Peyer's patch (tissue), 4 donors: ENCODE measurements around the gene COL6A3. TPM values are rescaled to one million over a fixed set of nuclear protein-coding genes. Genes with fewer than 3 reads are reported as not detected.
A peak's percentile ranks its signal among the peaks of the same experiment; 100 is the strongest.

ENCODE experiments used
- DNase-seq, 3 donors: peaks; one replicate each; pipeline ENCODE4 v3.0.0-alpha.2; 2017 to 2019
- H3K27ac ChIP-seq, 4 donors: fragments of 200-600 bp; sonication (generic); one replicate each; pipeline ENCODE4 v1.5.1; 2016 to 2019
- H3K27me3 ChIP-seq, 2 donors: fragments of 200-600 bp; sonication (generic); one replicate each; pipeline ENCODE4 v1.5.1; 2019
- H3K36me3 ChIP-seq, 3 donors: fragments of 200-600 bp; sonication (generic); one replicate each; pipeline ENCODE4 v1.5.1; 2016 to 2019
- H3K4me1 ChIP-seq, 4 donors: fragments of 200-600 bp; sonication (generic); one replicate each; pipeline ENCODE4 v1.5.1; 2016 to 2019
- H3K4me3 ChIP-seq, 4 donors: fragments of 200-600 bp; sonication (generic); 1 replicate in 3 of 4; 2 replicates in 1 of 4; pipeline ENCODE4 v1.5.1; 2016 to 2019; ENCODE audit warnings: mild to moderate bottlenecking in 1 of 4
- H3K9me3 ChIP-seq, 4 donors: fragments of 200-600 bp; sonication (generic); one replicate each; pipeline ENCODE4 v1.5.1; 2016 to 2019; ENCODE audit warnings: mild to moderate bottlenecking in 1 of 4
- POLR2A ChIP-seq, 2 donors: fragments of 450-650 bp; IDR thresholded peaks; one replicate each; pipeline ENCODE4 v1.5.1; 2017; ENCODE audit warnings: antibody characterized with exemption in 2 of 2, mild to moderate bottlenecking in 2 of 2, moderate library complexity in 2 of 2
- total RNA-seq, 4 donors: library from RNA; depleted of rRNA; stranded (reverse); fragments of >200 nt; gene quantifications; one replicate each; pipeline ENCODE4 v1.1.0, GENCODE V29; 2016
- TF ChIP-seq, protein P1 (sequence below), 6 experiments: fragments of 450-650 bp in 4 of 6; fragments of 200-600 bp in 2 of 6; sonication (generic) in 1 of 6; IDR thresholded peaks; one replicate each; pipeline ENCODE4 v1.5.1; 2017 to 2019; ENCODE audit warnings: antibody characterized with exemption in 6 of 6, mild to moderate bottlenecking in 3 of 6, moderate library complexity in 1 of 6

COL6A3 gene
- total RNA-seq, 4 donors from 2014 or later: 51.7 to 172 (median 71.0) TPM

DNA sequence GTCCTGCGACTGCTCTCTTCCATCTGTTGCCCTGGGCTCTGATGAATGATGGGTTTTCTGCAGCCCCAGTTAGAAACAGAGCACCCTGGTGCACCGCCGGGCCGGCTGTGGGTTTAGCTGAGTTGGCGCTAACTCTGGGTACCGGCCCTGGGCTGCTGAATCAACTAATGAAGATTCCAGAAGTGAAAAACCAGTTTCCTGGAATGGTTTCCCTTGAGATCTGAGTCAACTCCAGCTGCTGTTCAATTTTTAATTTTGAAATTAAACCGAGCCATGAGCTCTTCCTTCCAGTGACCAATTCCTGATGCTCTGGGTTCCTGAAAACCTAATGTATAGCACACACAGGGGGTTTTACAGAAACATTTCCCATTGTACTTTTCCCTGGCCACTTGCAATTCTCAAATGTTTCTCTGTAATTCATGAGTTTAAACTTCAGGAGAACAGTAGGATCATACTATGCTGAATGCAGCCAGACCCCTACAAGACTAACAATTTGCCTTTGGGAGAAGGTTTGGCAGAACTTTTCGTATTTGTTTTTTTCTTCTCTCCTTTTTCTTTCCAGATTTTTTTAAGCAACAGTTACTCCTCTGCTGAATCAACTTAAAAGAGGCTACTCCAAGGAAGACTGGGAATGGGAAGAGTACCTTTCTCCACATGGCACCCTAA is 5.5 kb downstream of the COL6A3 start:
- Histone ChIP-seq H3K27ac (peak overlapping the region in 3 of 4 donors; percentile 10 to 88 (median 35)), H3K9me3 (peaks cover 0 to 3% (median 0%) of the 10 kb centered on the region in 4 donors), H3K27me3 (no peaks in the 10 kb centered on the region), H3K4me1 (peaks cover 0 to 9% (median 0%) of the 10 kb centered on the region in 4 donors), H3K36me3 (no peaks in the 10 kb centered on the region), H3K4me3 (peak overlapping the region in 1 of 4 donors; percentile 12)
- DNase-seq: no peak
- TF ChIP-seq, protein P1, sequence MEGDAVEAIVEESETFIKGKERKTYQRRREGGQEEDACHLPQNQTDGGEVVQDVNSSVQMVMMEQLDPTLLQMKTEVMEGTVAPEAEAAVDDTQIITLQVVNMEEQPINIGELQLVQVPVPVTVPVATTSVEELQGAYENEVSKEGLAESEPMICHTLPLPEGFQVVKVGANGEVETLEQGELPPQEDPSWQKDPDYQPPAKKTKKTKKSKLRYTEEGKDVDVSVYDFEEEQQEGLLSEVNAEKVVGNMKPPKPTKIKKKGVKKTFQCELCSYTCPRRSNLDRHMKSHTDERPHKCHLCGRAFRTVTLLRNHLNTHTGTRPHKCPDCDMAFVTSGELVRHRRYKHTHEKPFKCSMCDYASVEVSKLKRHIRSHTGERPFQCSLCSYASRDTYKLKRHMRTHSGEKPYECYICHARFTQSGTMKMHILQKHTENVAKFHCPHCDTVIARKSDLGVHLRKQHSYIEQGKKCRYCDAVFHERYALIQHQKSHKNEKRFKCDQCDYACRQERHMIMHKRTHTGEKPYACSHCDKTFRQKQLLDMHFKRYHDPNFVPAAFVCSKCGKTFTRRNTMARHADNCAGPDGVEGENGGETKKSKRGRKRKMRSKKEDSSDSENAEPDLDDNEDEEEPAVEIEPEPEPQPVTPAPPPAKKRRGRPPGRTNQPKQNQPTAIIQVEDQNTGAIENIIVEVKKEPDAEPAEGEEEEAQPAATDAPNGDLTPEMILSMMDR (IDR thresholded peaks at IDR 0.05): no peak
- no peak for TF ChIP-seq POLR2A (IDR thresholded peaks at IDR 0.05)

DNA sequence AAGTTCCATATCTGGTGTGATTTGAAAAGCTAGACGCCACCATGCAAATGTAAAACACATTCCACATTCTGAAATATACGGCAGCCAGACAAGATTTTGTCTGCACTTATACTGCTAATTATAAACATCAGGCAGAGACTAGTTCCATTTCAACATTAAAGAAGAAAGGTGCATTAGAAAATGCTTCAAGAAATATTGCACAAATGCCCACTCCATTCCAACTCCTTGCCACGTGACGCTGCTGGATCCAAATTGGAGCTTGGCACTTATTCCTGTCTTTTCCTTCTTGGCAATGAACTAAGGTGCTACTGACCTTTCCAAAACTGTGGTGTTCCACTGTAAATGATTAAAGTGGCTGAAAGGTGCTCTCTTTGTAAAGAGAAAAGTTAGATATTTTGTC is 6.3 kb downstream of the COL6A3 start:
- peak overlapping the region in 2 of 4 donors; percentile 35 to 88 for H3K27ac ChIP-seq

DNA sequence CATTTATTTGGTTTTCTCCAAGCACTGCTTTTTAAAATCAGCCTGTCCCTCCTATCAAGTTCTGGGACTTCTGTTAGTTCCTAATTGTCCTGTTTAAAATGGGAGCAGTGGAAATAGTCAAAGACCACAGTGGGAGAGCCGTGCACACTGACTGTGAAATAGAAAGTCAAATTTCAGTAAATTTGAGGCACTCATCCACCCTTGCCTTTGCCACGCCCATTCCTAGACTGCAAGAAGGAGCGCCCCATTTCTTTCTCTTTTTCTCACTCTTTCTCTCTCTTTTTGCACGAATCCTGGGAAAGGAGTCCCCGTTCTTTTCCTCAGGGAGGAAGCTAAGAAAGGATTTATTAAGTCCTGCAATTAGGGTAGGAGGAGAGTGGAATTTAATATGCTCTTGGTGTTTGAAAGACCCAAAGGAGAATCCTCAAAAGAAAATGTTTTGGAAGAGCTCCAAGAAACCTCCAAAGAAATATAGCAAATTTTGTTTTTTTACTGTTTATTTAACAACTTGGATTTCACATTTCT is 7.5 kb downstream of the COL6A3 start:
- TF ChIP-seq POLR2A (IDR thresholded peaks at IDR 0.05): no peak
- TF ChIP-seq, protein P1 (IDR thresholded peaks at IDR 0.05): no peak

More for the DNA sequence above, 6.3 kb downstream of the COL6A3 start:
- no peaks in the 10 kb centered on the region for H3K36me3 ChIP-seq
- no peaks in the 10 kb centered on the region for H3K27me3 ChIP-seq
- H3K9me3 ChIP-seq: peaks cover 0 to 3% (median 0%) of the 10 kb centered on the region in 4 donors
- TF ChIP-seq, protein P1 (IDR thresholded peaks at IDR 0.05): no peak
- no peak for TF ChIP-seq POLR2A (IDR thresholded peaks at IDR 0.05)
- peaks cover 0 to 9% (median 0%) of the 10 kb centered on the region in 4 donors for H3K4me1 ChIP-seq
- H3K4me3 ChIP-seq: no peak overlapping the region
- no peak for DNase-seq

DNA sequence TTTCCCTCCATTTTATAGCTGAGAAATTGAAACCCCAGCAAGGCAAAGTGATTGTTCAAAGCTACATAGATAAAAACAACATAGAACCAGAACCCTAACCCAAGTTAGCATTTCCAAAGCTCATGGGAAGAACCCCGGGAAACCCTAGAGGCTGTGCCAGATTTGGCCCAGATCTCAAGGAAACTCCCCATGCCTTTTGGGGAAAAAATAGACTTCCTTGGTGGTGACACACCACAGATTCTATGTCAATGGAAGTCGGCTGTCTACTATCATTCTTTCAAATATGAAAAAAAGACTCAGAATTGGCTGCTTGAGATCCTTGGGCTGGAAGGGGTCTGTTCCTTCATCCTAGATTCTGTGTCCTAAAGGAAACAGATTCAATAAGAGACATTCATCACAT is 8.4 kb downstream of the COL6A3 start:
- H3K27me3 ChIP-seq: no peaks in the 10 kb centered on the region
- no peaks in the 10 kb centered on the region for H3K36me3 ChIP-seq
- H3K9me3 ChIP-seq: no peaks in the 10 kb centered on the region
- H3K4me3 ChIP-seq: no peak overlapping the region
- peaks cover 0 to 9% (median 0%) of the 10 kb centered on the region in 4 donors for H3K4me1 ChIP-seq
- H3K27ac ChIP-seq: peak overlapping the region in 2 of 4 donors; percentile 14 to 55
- TF ChIP-seq, protein P1 (IDR thresholded peaks at IDR 0.05): no peak
- no peak for TF ChIP-seq POLR2A (IDR thresholded peaks at IDR 0.05)
- no peak for DNase-seq

More for the DNA sequence above, 7.5 kb downstream of the COL6A3 start:
- Histone ChIP-seq H3K27me3 (no peaks in the 10 kb centered on the region), H3K4me3 (no peak overlapping the region), H3K27ac (peak overlapping the region in 1 of 4 donors; percentile 14), H3K36me3 (no peaks in the 10 kb centered on the region), H3K9me3 (no peaks in the 10 kb centered on the region), H3K4me1 (peaks cover 0 to 9% (median 0%) of the 10 kb centered on the region in 4 donors)
- no peak for DNase-seq

DNA sequence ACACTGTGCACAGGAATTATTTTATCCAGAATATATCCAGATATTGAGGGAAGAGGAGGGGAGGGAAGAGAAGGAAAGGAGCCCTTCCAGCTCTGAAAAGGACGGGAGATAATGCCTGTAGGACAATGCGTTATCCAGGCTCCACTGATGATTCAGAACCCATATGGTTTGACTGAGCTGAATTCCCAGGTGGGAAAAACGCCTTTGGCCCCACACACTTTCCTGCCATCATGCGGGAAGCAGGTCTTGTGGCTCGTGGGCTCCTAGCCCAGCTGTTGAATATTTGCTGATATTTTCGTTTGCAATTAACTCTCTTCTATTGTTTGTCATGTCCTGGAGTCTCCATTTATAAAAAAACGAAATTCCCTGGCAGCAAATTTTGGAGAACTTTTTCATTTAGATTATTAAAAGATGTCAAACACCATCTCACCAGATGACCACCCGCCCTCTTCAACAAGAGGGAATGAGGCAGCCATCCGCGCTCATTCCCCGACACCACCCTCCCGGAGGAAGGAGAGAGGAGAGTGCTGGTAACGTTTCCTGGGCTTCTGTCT is 8.9 kb downstream of the COL6A3 start:
- Histone ChIP-seq H3K9me3 (no peaks in the 10 kb centered on the region), H3K4me1 (peaks cover 0 to 9% (median 0%) of the 10 kb centered on the region in 4 donors), H3K4me3 (no peak overlapping the region), H3K27ac (peak overlapping the region in 2 of 4 donors; percentile 14 to 55), H3K27me3 (no peaks in the 10 kb centered on the region), H3K36me3 (no peaks in the 10 kb centered on the region)
- no peak for DNase-seq
- TF ChIP-seq, protein P1 (IDR thresholded peaks at IDR 0.05): no peak
- no peak for TF ChIP-seq POLR2A (IDR thresholded peaks at IDR 0.05)
